GM06990 (cell line): ENCODE data around the gene NPEPL1.

Experiments
- DNase-seq: peaks from one replicate; pipeline ENCODE4 v3.0.0-alpha.2; 2011; ENCODE audit not compliant: insufficient read length; ENCODE audit errors: extremely low read depth
- H3K27me3 ChIP-seq: replicated peaks from 2 replicates; pipeline ENCODE4 v1.6.0; 2011; ENCODE audit warnings: low read length; ENCODE audit not compliant: control insufficient read depth, insufficient read depth
- H3K36me3 ChIP-seq: 2 replicates; pipeline ENCODE4 v1.5.1; 2011; ENCODE audit warnings: low read length; ENCODE audit not compliant: control insufficient read depth, insufficient read depth
- H3K4me3 ChIP-seq: replicated peaks from 2 replicates; pipeline ENCODE4 v1.5.1; 2011; ENCODE audit warnings: low read depth, mild to moderate bottlenecking, control low read depth, low read length
- TF ChIP-seq, protein P1 (sequence below): IDR thresholded peaks from 2 replicates; pipeline ENCODE4 v1.5.1; 2011; ENCODE audit warnings: low read length, control low read depth, mild to moderate bottlenecking, inconsistent platforms; ENCODE audit not compliant: insufficient read depth, poor library complexity, severe bottlenecking

The NPEPL1 gene

GRCh38 chr20:58665606-58666005 lies 27.0 kb upstream of the NPEPL1 start:
- no peak for DNase-seq
- TF ChIP-seq, protein P1, sequence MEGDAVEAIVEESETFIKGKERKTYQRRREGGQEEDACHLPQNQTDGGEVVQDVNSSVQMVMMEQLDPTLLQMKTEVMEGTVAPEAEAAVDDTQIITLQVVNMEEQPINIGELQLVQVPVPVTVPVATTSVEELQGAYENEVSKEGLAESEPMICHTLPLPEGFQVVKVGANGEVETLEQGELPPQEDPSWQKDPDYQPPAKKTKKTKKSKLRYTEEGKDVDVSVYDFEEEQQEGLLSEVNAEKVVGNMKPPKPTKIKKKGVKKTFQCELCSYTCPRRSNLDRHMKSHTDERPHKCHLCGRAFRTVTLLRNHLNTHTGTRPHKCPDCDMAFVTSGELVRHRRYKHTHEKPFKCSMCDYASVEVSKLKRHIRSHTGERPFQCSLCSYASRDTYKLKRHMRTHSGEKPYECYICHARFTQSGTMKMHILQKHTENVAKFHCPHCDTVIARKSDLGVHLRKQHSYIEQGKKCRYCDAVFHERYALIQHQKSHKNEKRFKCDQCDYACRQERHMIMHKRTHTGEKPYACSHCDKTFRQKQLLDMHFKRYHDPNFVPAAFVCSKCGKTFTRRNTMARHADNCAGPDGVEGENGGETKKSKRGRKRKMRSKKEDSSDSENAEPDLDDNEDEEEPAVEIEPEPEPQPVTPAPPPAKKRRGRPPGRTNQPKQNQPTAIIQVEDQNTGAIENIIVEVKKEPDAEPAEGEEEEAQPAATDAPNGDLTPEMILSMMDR: no peak
- peaks cover 14% of the 10 kb centered on the region for H3K36me3 ChIP-seq
- H3K4me3 ChIP-seq: no peak overlapping the region
- no peaks in the 10 kb centered on the region for H3K27me3 ChIP-seq

DNA sequence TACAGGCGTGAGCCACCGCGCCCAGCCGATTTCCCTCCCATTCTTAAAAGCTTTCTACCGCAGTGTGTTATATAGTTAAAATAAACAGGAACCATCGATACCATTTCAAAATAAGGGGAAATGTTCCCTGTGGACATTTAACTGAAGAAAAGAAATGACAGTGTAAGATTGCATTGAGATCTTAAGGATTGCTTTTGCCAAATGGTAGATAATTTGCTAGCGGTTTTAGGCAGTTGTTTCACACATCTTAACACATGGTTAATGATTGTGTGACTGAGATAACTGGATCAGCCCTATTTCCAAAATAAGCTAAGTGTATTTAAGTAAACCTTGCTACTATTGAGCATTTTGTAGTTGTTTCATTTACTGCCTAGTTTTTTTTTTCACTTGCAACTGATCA lies 25.9 kb upstream of the NPEPL1 start:
- TF ChIP-seq, protein P1: no peak
- Histone ChIP-seq H3K4me3 (no peak overlapping the region), H3K27me3 (no peaks in the 10 kb centered on the region), H3K36me3 (peaks cover 15% of the 10 kb centered on the region)
- DNase-seq: no peak

DNA sequence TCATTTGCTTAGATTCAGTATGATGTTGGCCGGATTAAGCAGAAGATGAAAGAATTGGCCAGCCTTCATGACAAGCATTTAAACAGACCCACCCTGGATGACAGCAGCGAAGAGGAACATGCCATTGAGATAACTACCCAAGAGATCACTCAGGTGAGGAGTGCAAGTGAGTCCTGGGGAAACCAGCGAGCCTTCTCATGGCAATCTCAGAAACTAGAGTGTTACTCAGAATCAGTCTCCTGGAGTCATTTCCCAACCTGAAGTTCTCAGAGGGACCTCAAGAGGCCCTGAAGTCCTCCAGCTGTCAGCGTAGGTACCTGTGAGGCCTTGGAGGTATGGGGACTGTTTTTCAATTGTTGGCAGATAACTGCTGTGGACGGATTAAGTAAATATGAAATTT lies 24.6 kb upstream of the NPEPL1 start:
- H3K27me3 ChIP-seq: no peaks in the 10 kb centered on the region
- H3K4me3 ChIP-seq: no peak overlapping the region
- peaks cover 13% of the 10 kb centered on the region for H3K36me3 ChIP-seq
- no peak for DNase-seq
- TF ChIP-seq, protein P1: no peak

DNA sequence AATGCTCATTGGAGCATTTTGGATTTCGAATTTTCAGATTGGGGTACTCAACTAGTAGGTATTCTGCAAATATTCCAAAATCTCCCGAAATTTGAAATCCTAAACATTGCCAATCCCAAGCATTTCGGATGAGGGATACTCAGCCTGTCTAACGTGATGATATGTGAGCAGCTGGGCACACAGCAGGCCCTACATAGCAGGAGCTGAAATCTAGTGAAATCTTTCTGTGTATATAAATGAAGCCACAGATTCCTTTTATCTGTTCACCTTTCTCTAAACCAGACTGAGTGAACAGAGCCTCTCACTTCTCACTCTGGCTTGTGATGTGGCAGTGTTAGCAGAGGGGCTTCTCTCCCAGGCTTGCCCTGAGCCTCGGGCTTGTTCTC lies 23.7 kb upstream of the NPEPL1 start:
- Histone ChIP-seq H3K36me3 (peaks cover 13% of the 10 kb centered on the region), H3K27me3 (no peaks in the 10 kb centered on the region), H3K4me3 (no peak overlapping the region)
- no peak for DNase-seq
- TF ChIP-seq, protein P1: no peak

GRCh38 chr20:58669287-58670006 lies 23.2 kb upstream of the NPEPL1 start:
- H3K36me3 ChIP-seq: peaks cover 13% of the 10 kb centered on the region
- no peak overlapping the region for H3K4me3 ChIP-seq

More at GRCh38 chr20:58669287-58670006, 23.2 kb upstream of the NPEPL1 start:
- TF ChIP-seq, protein P1: no peak
- no peak for DNase-seq
- no peaks in the 10 kb centered on the region for H3K27me3 ChIP-seq
